Measurements from ENCODE around the gene HERPUD2. TPM values are rescaled to one million over a fixed set of nuclear protein-coding genes. Genes with fewer than 3 reads are reported as not detected.

HERPUD2 gene
- total RNA-seq, 2 donors from 2014 or later = 24.2 to 30.1 TPM

- no peaks in the 10 kb centered on the region for H3K9me3 ChIP-seq (ENCODE audit: control insufficient read depth, low read length)
- Mint-ChIP-seq H3K27me3 (ENCODE audit: insufficient read depth) (no peaks in the 10 kb centered on the region), H3K4me1 (peaks cover 3% of the 10 kb centered on the region), H3K4me3 (no peak overlapping the region), H3K36me3 (ENCODE audit: low read depth) (no peaks in the 10 kb centered on the region), H3K9me3 (no peaks in the 10 kb centered on the region), H3K27ac (no peak overlapping the region)
- no peak overlapping the region for H3K9ac ChIP-seq (ENCODE audit: extremely low read depth, low read length, poor library complexity, severe bottlenecking)
- H3K4me1 ChIP-seq (ENCODE audit: control insufficient read depth, insufficient read depth, low read length) = peaks cover 3% of the 10 kb centered on the region
- no peaks in the 10 kb centered on the region for H3K36me3 ChIP-seq (ENCODE audit: control insufficient read depth, insufficient read depth, low read length)
- DNase-seq = peak; percentile 67
- TF ChIP-seq CTCF (conservative IDR thresholded peaks at IDR 0.05) = no peak
- no peak overlapping the region for H3K4me3 ChIP-seq (ENCODE audit: low read length)
- no peaks in the 10 kb centered on the region for H3K27me3 ChIP-seq (ENCODE audit: control insufficient read depth, insufficient read depth, low read length, poor library complexity, severe bottlenecking)
- H3K27ac ChIP-seq (ENCODE audit: low read depth, low read length) = no peak overlapping the region
- WGBS, 2 experiments (ENCODE audit: insufficient coverage in 1 of 2, insufficient read length in 1 of 2) = 89% methylated on average over 1 of the region's 1 CpG; no CpG with 5 or more reads in 1 of the 2 experiments
Observed at GRCh38 chr7:35714407-35714806, 19.5 kb upstream of the HERPUD2 start.

GRCh38 chr7:35712563-35713226 is 17.8 kb upstream of the HERPUD2 start:
- no peak overlapping the region for H3K4me3 ChIP-seq (ENCODE audit: low read length)
- H3K36me3 ChIP-seq (ENCODE audit: control insufficient read depth, insufficient read depth, low read length) = no peaks in the 10 kb centered on the region
- H3K9ac ChIP-seq (ENCODE audit: extremely low read depth, low read length, poor library complexity, severe bottlenecking) = no peak overlapping the region
- Mint-ChIP-seq H3K4me1 (peaks cover 3% of the 10 kb centered on the region), H3K9me3 (no peaks in the 10 kb centered on the region), H3K36me3 (ENCODE audit: low read depth) (no peaks in the 10 kb centered on the region), H3K27me3 (ENCODE audit: insufficient read depth) (no peaks in the 10 kb centered on the region), H3K27ac (no peak overlapping the region), H3K4me3 (no peak overlapping the region)
- H3K27me3 ChIP-seq (ENCODE audit: control insufficient read depth, insufficient read depth, low read length, poor library complexity, severe bottlenecking) = no peaks in the 10 kb centered on the region
- H3K27ac ChIP-seq (ENCODE audit: low read depth, low read length) = no peak overlapping the region
- H3K9me3 ChIP-seq (ENCODE audit: control insufficient read depth, low read length) = no peaks in the 10 kb centered on the region
- peaks cover 3% of the 10 kb centered on the region for H3K4me1 ChIP-seq (ENCODE audit: control insufficient read depth, insufficient read depth, low read length)
- WGBS, 2 experiments (ENCODE audit: insufficient coverage in 1 of 2, insufficient read length in 1 of 2) = 90 to 95% methylated on average over 6 to 7 of the region's 7 CpGs
- TF ChIP-seq CTCF (conservative IDR thresholded peaks at IDR 0.05) = no peak
- DNase-seq = no peak

- Mint-ChIP-seq H3K27me3 (ENCODE audit: insufficient read depth) (no peaks in the 10 kb centered on the region), H3K36me3 (ENCODE audit: low read depth) (no peaks in the 10 kb centered on the region), H3K9me3 (no peaks in the 10 kb centered on the region), H3K4me1 (peaks cover 1% of the 10 kb centered on the region), H3K27ac (no peak overlapping the region), H3K4me3 (no peak overlapping the region)
- H3K4me1 ChIP-seq (ENCODE audit: control insufficient read depth, insufficient read depth, low read length) = no peaks in the 10 kb centered on the region
- H3K9me3 ChIP-seq (ENCODE audit: control insufficient read depth, low read length) = no peaks in the 10 kb centered on the region
- H3K4me3 ChIP-seq (ENCODE audit: low read length) = no peak overlapping the region
- TF ChIP-seq CTCF (conservative IDR thresholded peaks at IDR 0.05) = no peak
- H3K36me3 ChIP-seq (ENCODE audit: control insufficient read depth, insufficient read depth, low read length) = no peaks in the 10 kb centered on the region
- no peak overlapping the region for H3K9ac ChIP-seq (ENCODE audit: extremely low read depth, low read length, poor library complexity, severe bottlenecking)
- no peak for DNase-seq
- H3K27ac ChIP-seq (ENCODE audit: low read depth, low read length) = no peak overlapping the region
- 44 to 49% methylated on average over 3 of the region's 4 CpGs for WGBS, 2 experiments (ENCODE audit: insufficient coverage in 1 of 2, insufficient read length in 1 of 2)
- H3K27me3 ChIP-seq (ENCODE audit: control insufficient read depth, insufficient read depth, low read length, poor library complexity, severe bottlenecking) = no peaks in the 10 kb centered on the region
Observed at GRCh38 chr7:35707422-35707821, 12.5 kb upstream of the HERPUD2 start.
